Thyroid gland (tissue), 4 donors: Measurements from ENCODE around the gene TIMM10.

ENCODE experiments used
- POLR2A ChIP-seq, 2 donors: fragments of 450-650 bp; IDR thresholded peaks; one replicate each; pipeline ENCODE4 v1.6.1; 2017; ENCODE audit warnings: antibody characterized with exemption in 2 of 2, mild to moderate bottlenecking in 2 of 2, moderate library complexity in 1 of 2
- TF ChIP-seq, protein P1 (sequence below), 6 experiments: fragments of 200-600 bp in 3 of 6; fragments of 450-650 bp in 3 of 6; sonication (generic) in 3 of 6; IDR thresholded peaks; one replicate each; pipeline ENCODE4 v1.5.1; 2016 to 2019; ENCODE audit warnings: antibody characterized with exemption in 6 of 6, mild to moderate bottlenecking in 2 of 6, inconsistent platforms in 1 of 6, moderate library complexity in 1 of 6

- TF ChIP-seq, protein P1, sequence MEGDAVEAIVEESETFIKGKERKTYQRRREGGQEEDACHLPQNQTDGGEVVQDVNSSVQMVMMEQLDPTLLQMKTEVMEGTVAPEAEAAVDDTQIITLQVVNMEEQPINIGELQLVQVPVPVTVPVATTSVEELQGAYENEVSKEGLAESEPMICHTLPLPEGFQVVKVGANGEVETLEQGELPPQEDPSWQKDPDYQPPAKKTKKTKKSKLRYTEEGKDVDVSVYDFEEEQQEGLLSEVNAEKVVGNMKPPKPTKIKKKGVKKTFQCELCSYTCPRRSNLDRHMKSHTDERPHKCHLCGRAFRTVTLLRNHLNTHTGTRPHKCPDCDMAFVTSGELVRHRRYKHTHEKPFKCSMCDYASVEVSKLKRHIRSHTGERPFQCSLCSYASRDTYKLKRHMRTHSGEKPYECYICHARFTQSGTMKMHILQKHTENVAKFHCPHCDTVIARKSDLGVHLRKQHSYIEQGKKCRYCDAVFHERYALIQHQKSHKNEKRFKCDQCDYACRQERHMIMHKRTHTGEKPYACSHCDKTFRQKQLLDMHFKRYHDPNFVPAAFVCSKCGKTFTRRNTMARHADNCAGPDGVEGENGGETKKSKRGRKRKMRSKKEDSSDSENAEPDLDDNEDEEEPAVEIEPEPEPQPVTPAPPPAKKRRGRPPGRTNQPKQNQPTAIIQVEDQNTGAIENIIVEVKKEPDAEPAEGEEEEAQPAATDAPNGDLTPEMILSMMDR (IDR thresholded peaks at IDR 0.05) = no peak
- no peak for TF ChIP-seq POLR2A (IDR thresholded peaks at IDR 0.05)
Observed at GRCh38 chr11:57544566-57544965, 14.0 kb upstream of the TIMM10 start.
